ENCODE data around the gene RUNX1.

- TF ChIP-seq ARNTL (CRISPR knock-in tag; IDR thresholded peaks at IDR 0.05; ENCODE audit: borderline replicate concordance, low read depth) (no peak), BACH2 (CRISPR knock-in tag; IDR thresholded peaks at IDR 0.05; ENCODE audit: borderline replicate concordance) (no peak)
These were observed 241.1 kb downstream of the RUNX1 start for GRCh38 chr21:34807881-34808568.

All from SK-N-SH treated with all-trans-retinoic acid at 6 μM for 48 hours (cell line).